Measurements from ENCODE around the gene CEP250.

Gene CEP250

DNA sequence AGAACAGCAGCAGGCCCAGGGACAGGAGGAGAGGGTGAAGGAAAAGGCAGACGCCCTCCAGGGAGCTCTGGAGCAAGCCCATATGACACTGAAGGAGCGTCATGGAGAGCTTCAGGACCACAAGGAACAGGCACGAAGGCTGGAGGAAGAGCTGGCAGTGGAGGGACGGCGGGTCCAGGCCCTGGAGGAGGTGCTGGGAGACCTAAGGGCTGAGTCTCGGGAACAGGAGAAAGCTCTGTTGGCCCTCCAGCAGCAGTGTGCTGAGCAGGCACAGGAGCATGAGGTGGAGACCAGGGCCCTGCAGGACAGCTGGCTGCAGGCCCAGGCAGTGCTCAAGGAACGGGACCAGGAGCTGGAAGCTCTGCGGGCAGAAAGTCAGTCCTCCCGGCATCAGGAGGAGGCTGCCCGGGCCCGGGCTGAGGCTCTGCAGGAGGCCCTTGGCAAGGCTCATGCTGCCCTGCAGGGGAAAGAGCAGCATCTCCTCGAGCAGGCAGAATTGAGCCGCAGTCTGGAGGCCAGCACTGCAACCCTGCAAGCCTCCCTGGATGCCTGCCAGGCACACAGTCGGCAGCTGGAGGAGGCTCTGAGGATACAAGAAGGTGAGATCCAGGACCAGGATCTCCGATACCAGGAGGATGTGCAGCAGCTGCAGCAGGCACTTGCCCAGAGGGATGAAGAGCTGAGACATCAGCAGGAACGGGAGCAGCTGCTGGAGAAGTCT lies 48.6 kb downstream of the CEP250 start:
- no peak for DNase-seq (ENCODE audit: low read depth)
- H3K4me3 ChIP-seq (ENCODE audit: low read length) = no peak overlapping the region
- TF ChIP-seq, protein P1, sequence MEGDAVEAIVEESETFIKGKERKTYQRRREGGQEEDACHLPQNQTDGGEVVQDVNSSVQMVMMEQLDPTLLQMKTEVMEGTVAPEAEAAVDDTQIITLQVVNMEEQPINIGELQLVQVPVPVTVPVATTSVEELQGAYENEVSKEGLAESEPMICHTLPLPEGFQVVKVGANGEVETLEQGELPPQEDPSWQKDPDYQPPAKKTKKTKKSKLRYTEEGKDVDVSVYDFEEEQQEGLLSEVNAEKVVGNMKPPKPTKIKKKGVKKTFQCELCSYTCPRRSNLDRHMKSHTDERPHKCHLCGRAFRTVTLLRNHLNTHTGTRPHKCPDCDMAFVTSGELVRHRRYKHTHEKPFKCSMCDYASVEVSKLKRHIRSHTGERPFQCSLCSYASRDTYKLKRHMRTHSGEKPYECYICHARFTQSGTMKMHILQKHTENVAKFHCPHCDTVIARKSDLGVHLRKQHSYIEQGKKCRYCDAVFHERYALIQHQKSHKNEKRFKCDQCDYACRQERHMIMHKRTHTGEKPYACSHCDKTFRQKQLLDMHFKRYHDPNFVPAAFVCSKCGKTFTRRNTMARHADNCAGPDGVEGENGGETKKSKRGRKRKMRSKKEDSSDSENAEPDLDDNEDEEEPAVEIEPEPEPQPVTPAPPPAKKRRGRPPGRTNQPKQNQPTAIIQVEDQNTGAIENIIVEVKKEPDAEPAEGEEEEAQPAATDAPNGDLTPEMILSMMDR (conservative IDR thresholded peaks at IDR 0.05; ENCODE audit: low read depth, low read length) = no peak

DNA sequence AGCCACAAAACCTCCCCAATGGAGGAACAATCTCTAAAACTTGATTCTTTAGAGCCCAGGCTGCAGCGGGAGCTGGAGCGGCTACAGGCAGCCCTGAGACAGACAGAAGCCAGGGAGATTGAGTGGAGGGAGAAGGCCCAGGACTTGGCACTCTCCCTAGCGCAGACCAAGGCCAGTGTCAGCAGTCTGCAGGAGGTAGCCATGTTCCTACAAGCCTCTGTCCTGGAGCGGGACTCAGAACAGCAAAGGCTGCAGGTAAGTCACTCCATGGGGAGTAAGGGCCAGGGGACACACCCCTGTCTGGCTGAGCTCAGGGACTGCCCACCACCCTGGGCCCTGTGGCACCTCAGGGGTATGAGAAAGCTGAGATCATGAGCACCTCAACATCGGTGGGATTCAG lies 49.4 kb downstream of the CEP250 start:
- no peak overlapping the region for H3K4me3 ChIP-seq (ENCODE audit: low read length)
- no peak for DNase-seq (ENCODE audit: low read depth)
- TF ChIP-seq, protein P1 (conservative IDR thresholded peaks at IDR 0.05; ENCODE audit: low read depth, low read length) = no peak

DNA sequence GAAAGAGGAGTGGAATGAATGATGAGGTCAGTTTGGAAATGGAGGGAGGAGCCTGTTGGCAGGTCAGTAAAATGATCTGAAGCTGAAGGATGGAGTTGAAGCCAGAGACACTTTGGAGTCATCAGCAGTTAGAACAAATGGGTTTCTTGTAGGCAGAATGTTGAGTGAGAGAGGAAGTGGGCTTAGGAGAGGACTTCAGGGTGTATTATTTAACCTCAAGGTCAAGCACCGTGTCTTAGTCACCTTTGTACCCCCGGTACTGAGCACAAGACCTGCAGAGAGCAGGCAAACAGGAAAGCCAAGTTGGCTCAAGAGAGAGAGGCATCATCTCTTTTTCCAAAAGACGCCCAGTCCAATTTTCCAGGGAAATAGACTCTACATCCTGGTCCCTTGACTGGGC lies 50.8 kb downstream of the CEP250 start:
- TF ChIP-seq, protein P1 (conservative IDR thresholded peaks at IDR 0.05; ENCODE audit: low read depth, low read length) = no peak
- no peak for DNase-seq (ENCODE audit: low read depth)

DNA sequence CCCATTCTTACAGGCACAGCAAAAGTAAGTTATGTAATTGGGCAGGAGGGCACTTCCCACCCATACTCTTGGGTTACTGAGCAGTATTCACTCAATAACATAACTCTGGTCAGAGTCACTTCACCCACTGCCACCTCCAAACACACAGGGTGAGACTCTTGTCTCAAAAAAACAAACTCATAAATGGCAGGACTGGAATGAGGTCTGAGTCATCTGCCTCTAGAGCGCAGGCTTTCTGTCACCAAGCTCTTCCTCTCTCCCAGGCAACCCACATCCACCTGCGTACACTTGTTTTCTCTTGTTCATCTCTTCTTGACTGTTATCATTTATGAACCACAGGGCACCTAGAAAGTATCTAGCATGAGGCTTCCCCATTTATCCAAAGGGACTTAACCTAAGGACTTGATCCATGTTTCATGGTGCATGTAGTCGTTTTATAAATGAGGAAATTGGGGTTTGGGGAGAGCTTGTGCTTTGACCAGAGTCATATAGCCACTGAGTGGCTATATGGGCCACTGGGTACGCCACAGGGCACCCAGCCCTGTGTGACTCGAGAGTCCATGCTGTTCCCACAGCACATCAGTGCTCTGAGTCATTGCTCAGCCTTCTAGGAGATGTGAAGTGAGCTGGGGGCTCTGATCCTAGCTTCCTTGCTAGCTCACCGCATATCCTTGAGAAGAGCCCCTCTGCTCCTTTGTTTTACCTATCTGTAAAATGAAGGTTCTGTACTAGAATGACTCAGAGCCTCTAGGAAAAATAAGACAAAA lies 51.7 kb downstream of the CEP250 start:
- H3K4me3 ChIP-seq (ENCODE audit: low read length) = no peak overlapping the region
- TF ChIP-seq, protein P1 (conservative IDR thresholded peaks at IDR 0.05; ENCODE audit: low read depth, low read length) = no peak
- DNase-seq (ENCODE audit: low read depth) = no peak

More for the DNA sequence above, 50.8 kb downstream of the CEP250 start:
- no peak overlapping the region for H3K4me3 ChIP-seq (ENCODE audit: low read length)

DNA sequence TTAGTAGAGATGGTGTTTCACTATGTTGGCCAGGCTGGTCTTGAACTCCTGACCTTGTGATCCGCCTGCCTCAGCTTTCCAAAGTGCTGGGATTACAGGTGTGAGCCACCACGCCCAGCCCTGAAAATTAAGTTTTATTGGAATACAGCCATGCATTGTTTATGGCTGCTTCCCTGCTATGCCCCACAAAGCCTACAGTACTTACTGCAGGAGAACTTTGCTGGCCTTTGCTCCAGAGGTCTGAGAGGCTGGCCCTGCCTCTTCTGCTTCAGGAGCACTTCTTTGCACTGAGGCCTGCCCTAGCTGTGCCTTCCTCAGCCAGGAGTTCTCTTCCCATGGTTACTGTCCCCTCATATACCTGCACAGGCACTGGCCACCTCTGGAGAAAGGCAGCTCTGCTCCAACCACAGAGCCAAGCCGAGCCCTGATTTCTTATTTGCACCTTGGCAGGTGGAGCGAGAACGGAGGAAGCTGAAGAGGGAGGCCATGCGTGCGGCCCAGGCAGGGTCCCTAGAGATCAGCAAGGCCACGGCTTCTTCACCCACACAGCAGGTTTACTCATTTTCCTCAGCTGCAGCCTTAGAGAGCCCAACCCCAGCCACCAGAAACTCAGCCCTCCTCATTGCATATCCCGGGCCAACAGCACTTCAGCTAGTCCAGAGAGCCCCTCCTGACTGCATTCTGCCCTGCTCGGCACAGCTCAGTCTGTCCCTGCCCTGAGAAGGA lies 53.3 kb downstream of the CEP250 start:
- TF ChIP-seq, protein P1 (conservative IDR thresholded peaks at IDR 0.05; ENCODE audit: low read depth, low read length) = no peak
- H3K4me3 ChIP-seq (ENCODE audit: low read length) = no peak overlapping the region
- DNase-seq (ENCODE audit: low read depth) = no peak

DNA sequence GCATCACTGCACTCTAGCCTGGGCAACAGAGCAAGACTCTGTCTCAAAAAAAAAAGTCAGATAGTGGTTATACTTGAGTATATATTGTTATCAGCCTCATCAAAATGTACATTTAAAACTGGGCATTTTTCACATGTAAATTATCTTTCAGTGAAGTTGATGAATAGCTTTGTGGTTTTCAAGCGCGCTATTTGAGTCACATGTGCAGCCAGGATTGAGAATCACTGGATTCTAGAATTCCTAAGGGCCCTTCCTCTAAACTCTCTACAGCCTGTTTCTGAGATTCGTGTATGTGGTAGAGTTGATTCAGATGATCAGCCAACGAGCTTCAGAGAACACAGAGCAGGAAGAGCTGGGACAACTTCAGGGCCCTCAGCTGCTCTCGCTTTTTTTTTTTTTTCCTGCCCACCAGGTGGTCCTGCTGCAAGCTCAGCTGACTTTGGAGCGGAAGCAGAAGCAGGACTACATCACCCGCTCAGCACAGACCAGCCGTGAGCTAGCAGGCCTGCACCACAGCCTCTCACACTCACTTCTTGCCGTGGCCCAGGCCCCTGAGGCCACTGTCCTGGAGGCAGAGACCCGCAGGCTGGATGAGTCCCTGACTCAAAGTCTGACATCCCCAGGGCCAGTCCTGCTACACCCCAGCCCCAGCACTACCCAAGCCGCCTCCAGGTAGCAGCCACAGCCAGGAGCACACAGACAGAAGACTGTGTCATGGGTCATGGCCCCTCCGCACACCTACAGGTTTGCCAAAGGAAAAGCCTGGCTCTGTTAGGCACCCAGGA lies 55.7 kb downstream of the CEP250 start:
- DNase-seq (ENCODE audit: low read depth) = no peak
- TF ChIP-seq, protein P1 (conservative IDR thresholded peaks at IDR 0.05; ENCODE audit: low read depth, low read length) = no peak
- H3K4me3 ChIP-seq (ENCODE audit: low read length) = no peak overlapping the region

Data from retinal pigment epithelial cell (primary cell).